ENCODE results near the gene SMAD6. TPM values are rescaled to one million over a fixed set of nuclear protein-coding genes. Genes with fewer than 3 reads are reported as not detected.

Gene SMAD6
- total RNA-seq, 2 donors from 2014 or later = 14.8 to 51.2 TPM

DNA sequence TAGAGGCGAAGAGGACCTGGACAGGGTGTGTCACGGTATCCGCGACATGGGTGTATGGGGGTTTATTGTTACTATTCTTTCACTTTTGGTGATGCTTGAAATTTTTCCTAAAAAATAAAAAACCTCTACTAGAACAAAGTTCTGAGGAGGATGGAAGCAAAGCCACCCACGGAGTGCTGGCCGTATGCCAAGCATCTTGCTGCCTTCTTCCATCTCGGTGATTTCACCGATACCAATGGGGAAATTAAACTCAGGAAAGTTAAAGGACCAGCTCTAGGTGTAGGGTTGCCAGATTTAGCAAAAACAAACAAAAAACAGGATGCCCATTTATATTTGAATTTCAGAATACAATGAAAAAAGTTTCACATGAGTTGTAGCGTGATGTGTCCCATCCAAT is 33.9 kb downstream of the SMAD6 start:
- DNase-seq (ENCODE audit: low spot score) = no peak
- no peaks in the 10 kb centered on the region for H3K27me3 ChIP-seq (replicated peaks; ENCODE audit: insufficient read depth)
- no peak overlapping the region for H3K27ac ChIP-seq
- H3K4me1 ChIP-seq (replicated peaks) = no peaks in the 10 kb centered on the region
- intact Hi-C loops (cut with DNase I) = no loop called here
- no peaks in the 10 kb centered on the region for H3K36me3 ChIP-seq
- no peak for TF ChIP-seq POLR2A (IDR thresholded peaks at IDR 0.05)
- TF ChIP-seq, protein P1, sequence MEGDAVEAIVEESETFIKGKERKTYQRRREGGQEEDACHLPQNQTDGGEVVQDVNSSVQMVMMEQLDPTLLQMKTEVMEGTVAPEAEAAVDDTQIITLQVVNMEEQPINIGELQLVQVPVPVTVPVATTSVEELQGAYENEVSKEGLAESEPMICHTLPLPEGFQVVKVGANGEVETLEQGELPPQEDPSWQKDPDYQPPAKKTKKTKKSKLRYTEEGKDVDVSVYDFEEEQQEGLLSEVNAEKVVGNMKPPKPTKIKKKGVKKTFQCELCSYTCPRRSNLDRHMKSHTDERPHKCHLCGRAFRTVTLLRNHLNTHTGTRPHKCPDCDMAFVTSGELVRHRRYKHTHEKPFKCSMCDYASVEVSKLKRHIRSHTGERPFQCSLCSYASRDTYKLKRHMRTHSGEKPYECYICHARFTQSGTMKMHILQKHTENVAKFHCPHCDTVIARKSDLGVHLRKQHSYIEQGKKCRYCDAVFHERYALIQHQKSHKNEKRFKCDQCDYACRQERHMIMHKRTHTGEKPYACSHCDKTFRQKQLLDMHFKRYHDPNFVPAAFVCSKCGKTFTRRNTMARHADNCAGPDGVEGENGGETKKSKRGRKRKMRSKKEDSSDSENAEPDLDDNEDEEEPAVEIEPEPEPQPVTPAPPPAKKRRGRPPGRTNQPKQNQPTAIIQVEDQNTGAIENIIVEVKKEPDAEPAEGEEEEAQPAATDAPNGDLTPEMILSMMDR (IDR thresholded peaks at IDR 0.05) = no peak
- TF ChIP-seq POLR2AphosphoS5 (IDR thresholded peaks at IDR 0.05) = no peak
- H3K4me3 ChIP-seq = no peak overlapping the region
- H3K9me3 ChIP-seq = no peaks in the 10 kb centered on the region
- WGBS = 63% methylated on average over 9 of the region's 9 CpGs

DNA sequence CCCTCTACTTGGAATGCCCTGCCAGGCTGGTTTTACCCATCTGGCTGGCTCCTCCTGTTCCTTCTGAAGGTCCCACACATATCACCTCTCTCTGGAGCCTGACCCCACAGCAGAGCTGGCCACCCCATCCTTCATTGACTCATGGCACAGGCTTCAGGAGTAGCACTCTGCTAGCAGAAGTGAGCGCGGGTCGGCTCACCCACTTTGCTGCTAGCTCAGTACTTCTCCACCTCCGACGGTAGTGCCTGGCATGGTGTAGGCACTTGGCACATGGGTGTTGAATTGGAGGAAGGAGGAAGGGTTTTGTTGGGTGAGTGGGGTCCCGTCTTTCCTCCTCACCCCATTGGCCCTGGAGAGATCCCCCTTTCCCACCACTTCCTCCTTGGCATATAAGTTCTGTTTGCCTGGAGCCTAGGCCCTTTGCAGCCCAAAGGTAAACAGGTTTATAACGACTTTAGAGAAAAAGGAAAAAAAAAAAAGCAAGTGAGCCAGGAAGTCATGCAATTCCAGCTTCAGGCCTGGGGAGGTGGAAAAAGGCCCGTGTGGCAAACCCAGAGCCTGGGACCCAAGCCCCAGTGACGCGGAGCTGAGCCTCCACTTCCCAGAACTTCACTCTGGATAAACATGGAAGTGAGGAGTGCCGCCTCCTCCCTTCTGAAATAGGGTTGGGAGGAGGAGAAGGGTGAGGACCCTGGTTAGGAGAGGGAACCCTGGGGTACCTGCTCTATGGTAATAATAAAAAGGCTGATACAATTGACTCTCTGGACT is 35.4 kb downstream of the SMAD6 start:
- H3K9me3 ChIP-seq = no peaks in the 10 kb centered on the region
- no peak for TF ChIP-seq POLR2A (IDR thresholded peaks at IDR 0.05)
- TF ChIP-seq, protein P1 (IDR thresholded peaks at IDR 0.05) = no peak
- TF ChIP-seq POLR2AphosphoS5 (IDR thresholded peaks at IDR 0.05) = no peak
- intact Hi-C loops (cut with DNase I) = no loop called here
- H3K4me3 ChIP-seq = no peak overlapping the region
- no peak for DNase-seq (ENCODE audit: low spot score)
- H3K27me3 ChIP-seq (replicated peaks; ENCODE audit: insufficient read depth) = no peaks in the 10 kb centered on the region
- 84% methylated on average over 11 of the region's 11 CpGs for WGBS
- no peaks in the 10 kb centered on the region for H3K36me3 ChIP-seq
- H3K4me1 ChIP-seq (replicated peaks) = no peaks in the 10 kb centered on the region
- no peak overlapping the region for H3K27ac ChIP-seq

DNA sequence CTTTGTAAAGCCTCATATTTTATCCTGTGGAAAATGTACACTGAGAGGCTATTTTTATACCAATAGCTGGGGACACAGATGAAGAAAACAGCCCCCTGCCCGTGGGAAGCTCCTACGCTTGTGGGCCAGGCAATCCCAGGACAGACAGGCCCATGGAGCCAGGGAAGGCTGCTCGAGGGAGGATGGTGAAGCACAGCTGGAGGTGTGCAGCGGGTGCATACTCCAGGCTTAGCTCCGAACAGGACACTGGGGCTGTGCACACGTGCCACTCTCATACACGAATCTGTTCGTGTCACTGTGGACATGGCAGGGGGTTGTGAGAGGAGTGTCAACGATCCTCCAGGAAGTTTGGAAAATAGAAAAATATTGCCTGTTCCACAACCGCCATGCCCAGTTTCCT is 36.1 kb downstream of the SMAD6 start:
- no peaks in the 10 kb centered on the region for H3K27me3 ChIP-seq (replicated peaks; ENCODE audit: insufficient read depth)
- intact Hi-C loops (cut with DNase I) = no loop called here
- H3K4me3 ChIP-seq = no peak overlapping the region
- no peak overlapping the region for H3K27ac ChIP-seq
- DNase-seq (ENCODE audit: low spot score) = no peak
- TF ChIP-seq POLR2A (IDR thresholded peaks at IDR 0.05) (no peak), POLR2AphosphoS5 (IDR thresholded peaks at IDR 0.05) (no peak)
- TF ChIP-seq, protein P1 (IDR thresholded peaks at IDR 0.05) = no peak
- WGBS = 90% methylated on average over 10 of the region's 10 CpGs
- no peaks in the 10 kb centered on the region for H3K36me3 ChIP-seq
- no peaks in the 10 kb centered on the region for H3K9me3 ChIP-seq
- H3K4me1 ChIP-seq (replicated peaks) = no peaks in the 10 kb centered on the region

DNA sequence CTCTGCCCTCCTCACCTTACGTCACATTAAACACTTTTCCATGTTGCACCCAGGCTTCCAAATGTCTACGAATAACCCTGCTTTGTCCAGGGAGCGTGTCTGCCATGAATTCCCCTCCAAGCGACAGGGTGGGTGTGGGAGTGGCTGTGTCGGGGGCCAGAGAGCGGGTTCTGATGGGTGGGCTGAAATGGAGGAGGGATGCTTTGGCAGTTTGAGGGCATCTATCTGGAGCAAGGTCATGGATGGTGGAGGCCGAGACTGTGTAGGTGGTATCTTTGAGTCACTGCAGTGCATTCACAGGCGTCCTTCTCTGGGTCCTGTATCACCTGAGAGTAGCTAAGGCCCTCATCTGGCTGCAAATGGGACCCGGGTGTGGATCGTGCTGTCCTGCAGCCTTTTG is 36.6 kb downstream of the SMAD6 start:
- TF ChIP-seq, protein P1 (IDR thresholded peaks at IDR 0.05) = no peak
- H3K36me3 ChIP-seq = no peaks in the 10 kb centered on the region
- DNase-seq (ENCODE audit: low spot score) = no peak
- H3K27me3 ChIP-seq (replicated peaks; ENCODE audit: insufficient read depth) = no peaks in the 10 kb centered on the region
- H3K27ac ChIP-seq = no peak overlapping the region
- intact Hi-C loops (cut with DNase I) = no loop called here
- no peaks in the 10 kb centered on the region for H3K9me3 ChIP-seq
- WGBS = 97% methylated on average over 10 of the region's 10 CpGs
- H3K4me1 ChIP-seq (replicated peaks) = no peaks in the 10 kb centered on the region
- no peak overlapping the region for H3K4me3 ChIP-seq

DNA sequence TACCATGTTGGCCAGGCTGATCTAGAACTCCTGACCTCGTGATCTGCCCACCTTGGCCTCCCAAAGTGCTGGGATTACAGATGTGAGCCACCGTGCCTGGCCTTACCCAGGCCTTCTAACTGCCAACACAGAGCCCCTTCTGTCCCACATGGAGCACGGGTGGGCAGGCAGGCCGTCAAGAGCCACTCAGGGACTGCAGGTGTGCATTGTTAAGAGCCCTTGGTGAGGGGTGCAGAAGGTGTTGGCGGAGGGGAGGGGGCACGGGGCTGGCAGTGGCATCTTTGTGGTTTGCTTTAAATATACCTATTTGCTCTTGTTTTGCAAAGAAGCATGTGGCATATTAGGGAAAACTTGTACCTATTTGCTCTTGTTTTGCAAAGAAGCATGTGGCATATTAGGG is 37.3 kb downstream of the SMAD6 start:
- intact Hi-C loops (cut with DNase I) = no loop called here
- Histone ChIP-seq H3K9me3 (no peaks in the 10 kb centered on the region), H3K27ac (no peak overlapping the region), H3K4me1 (replicated peaks) (no peaks in the 10 kb centered on the region), H3K4me3 (no peak overlapping the region), H3K36me3 (no peaks in the 10 kb centered on the region), H3K27me3 (replicated peaks; ENCODE audit: insufficient read depth) (no peaks in the 10 kb centered on the region)
- WGBS = 78% methylated on average over 6 of the region's 6 CpGs
- TF ChIP-seq, protein P1 (IDR thresholded peaks at IDR 0.05) = no peak
- TF ChIP-seq POLR2AphosphoS5 (IDR thresholded peaks at IDR 0.05) (no peak), POLR2A (IDR thresholded peaks at IDR 0.05) (no peak)
- DNase-seq (ENCODE audit: low spot score) = no peak

All from prostate gland (tissue), 2 donors.